ENCODE measurements around the gene PPP4R2.
"Not testable (repeated sequence)": the region's sequence is repeated elsewhere in the genome, so short reads cannot be mapped to it uniquely, and the experiment has no call there.

The PPP4R2 gene

DNA sequence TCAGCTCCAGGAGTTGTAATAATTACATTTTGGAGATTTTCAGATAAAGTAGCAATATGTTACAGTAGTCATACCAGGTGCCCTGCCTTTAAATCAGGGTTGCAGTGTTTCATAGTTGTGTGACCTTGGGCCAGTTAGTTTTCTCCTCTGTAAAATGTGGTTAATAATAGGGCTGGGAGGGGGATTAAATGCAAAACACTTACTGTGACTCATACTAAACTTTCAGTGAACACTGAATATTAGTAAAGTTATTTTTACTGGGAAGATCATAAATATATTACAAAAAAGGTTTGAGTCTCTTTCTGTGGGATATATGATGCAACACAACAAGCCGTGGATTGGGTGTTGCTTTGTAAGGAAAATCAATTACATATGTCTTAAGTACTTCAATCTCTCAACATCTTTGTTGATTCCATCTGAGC, 63.7 kb downstream of the PPP4R2 start:
- H3K4me3 ChIP-seq (ENCODE audit: low read depth in 1 of 5, low read length in 5 of 5) = no peak overlapping the region
- no peak overlapping the region for H3K27ac ChIP-seq (ENCODE audit: low read depth, low read length)
- peaks cover 3 to 7% (median 5%) of the 10 kb centered on the region in 5 donors for H3K4me1 ChIP-seq (ENCODE audit: control insufficient read depth in 5 of 5, insufficient read depth in 5 of 5, low read length in 5 of 5)
- no peaks in the 10 kb centered on the region for H3K9me3 ChIP-seq (ENCODE audit: control insufficient read depth in 5 of 5, low read length in 5 of 5)
- H3K27me3 ChIP-seq (ENCODE audit: control insufficient read depth in 5 of 5, insufficient read depth in 4 of 5, low read length in 5 of 5) = no peaks in the 10 kb centered on the region
- H3K36me3 ChIP-seq (ENCODE audit: control insufficient read depth in 5 of 5, insufficient read depth in 5 of 5, low read length in 5 of 5) = peaks cover 18 to 30% (median 26%) of the 10 kb centered on the region in 5 donors
- no peak overlapping the region for H3K9ac ChIP-seq (ENCODE audit: low read length in 5 of 5)

DNA sequence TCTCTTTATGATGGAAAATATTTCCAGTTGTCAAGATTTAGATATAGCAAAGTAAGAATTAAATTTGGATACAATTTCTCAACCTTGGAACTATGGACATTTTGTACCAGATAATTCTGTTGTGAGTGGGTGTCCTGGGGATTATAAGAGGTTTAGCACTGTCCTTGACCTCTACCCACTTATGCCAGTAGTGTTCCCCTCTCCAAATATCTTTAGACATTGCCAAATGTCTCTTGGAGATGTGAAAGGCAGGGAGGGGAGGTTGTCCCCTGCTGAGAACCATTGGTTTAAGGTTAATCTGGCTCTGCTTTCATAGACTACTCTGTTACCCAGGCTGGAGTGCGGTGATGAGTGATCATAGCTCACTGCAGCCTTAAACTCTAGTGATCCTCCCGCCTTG, 64.8 kb downstream of the PPP4R2 start, which contains the start of gene EBLN2:
TSS of gene EBLN2 (plus strand) at position 244 of the 400 bp plus-strand sequence. CDS start 423 bp downstream, outside the sequence.
- no peaks in the 10 kb centered on the region for H3K27me3 ChIP-seq (ENCODE audit: control insufficient read depth in 5 of 5, insufficient read depth in 4 of 5, low read length in 5 of 5)
- no peak within 1 kb of the TSS for H3K27ac ChIP-seq (ENCODE audit: low read depth, low read length)
- H3K4me1 ChIP-seq (ENCODE audit: control insufficient read depth in 5 of 5, insufficient read depth in 5 of 5, low read length in 5 of 5) = peaks cover 0 to 5% (median 0%) of the 10 kb centered on the region in 5 donors
- H3K36me3 ChIP-seq (ENCODE audit: control insufficient read depth in 5 of 5, insufficient read depth in 5 of 5, low read length in 5 of 5) = peaks cover 20 to 32% (median 30%) of the 10 kb centered on the region in 5 donors
- no peak within 1 kb of the TSS for H3K9ac ChIP-seq (ENCODE audit: low read length in 5 of 5)
- H3K4me3 ChIP-seq (ENCODE audit: low read depth in 1 of 5, low read length in 5 of 5) = no peak within 1 kb of the TSS
- no peaks in the 10 kb centered on the region for H3K9me3 ChIP-seq (ENCODE audit: control insufficient read depth in 5 of 5, low read length in 5 of 5)

DNA sequence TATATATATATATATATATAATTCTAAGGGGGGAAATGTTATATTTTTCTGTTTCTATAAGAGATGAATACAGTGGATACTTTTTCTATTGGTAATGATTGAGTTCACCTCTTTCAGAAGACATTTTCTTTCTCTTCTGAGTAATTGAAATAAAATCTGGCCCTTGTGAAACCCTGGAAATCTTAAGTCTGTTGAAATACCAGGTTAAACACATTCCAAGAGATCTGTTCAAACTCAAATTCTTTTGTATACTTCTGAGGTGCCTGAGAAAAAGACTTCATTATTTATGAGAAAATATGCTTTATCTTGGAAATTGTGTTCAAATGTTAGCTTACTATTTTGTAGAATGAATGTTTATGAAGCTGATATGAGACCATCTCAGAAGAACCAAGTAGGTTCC, 69.6 kb downstream of the PPP4R2 start:
- H3K27ac ChIP-seq (ENCODE audit: low read depth, low read length) = peak overlapping the region; percentile 45
- peaks cover 4 to 21% (median 8%) of the 10 kb centered on the region in 5 donors for H3K4me1 ChIP-seq (ENCODE audit: control insufficient read depth in 5 of 5, insufficient read depth in 5 of 5, low read length in 5 of 5)
- H3K4me3 ChIP-seq (ENCODE audit: low read depth in 1 of 5, low read length in 5 of 5); H3K9me3 ChIP-seq (ENCODE audit: control insufficient read depth in 5 of 5, low read length in 5 of 5); H3K9ac ChIP-seq (ENCODE audit: low read length in 5 of 5); H3K27me3 ChIP-seq (ENCODE audit: control insufficient read depth in 5 of 5, insufficient read depth in 4 of 5, low read length in 5 of 5): not testable (repeated sequence)
- peaks cover 19 to 36% (median 26%) of the 10 kb centered on the region in 5 donors for H3K36me3 ChIP-seq (ENCODE audit: control insufficient read depth in 5 of 5, insufficient read depth in 5 of 5, low read length in 5 of 5)

DNA sequence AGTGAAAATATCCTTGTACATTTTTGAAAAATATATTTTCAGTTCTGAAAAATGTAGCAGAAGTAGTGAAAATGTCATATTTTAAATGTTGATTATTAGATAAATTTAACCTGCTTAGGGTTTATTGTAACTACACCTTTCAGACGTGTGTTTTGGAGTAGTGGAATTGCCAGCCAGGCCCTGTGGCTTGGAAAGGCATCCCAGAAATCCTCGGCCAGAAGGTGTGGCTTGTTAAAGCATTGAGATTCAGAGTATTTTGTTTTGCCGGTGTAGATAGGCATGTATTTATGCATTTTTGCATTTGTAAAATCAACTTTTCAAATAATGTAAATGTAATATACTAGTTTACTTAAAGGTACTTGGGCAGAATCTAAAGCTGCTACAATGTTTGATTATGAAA, 71.8 kb downstream of the PPP4R2 start:
- peaks cover 4 to 19% (median 8%) of the 10 kb centered on the region in 5 donors for H3K4me1 ChIP-seq (ENCODE audit: control insufficient read depth in 5 of 5, insufficient read depth in 5 of 5, low read length in 5 of 5)
- no peak overlapping the region for H3K9ac ChIP-seq (ENCODE audit: low read length in 5 of 5)
- H3K27me3 ChIP-seq (ENCODE audit: control insufficient read depth in 5 of 5, insufficient read depth in 4 of 5, low read length in 5 of 5) = no peaks in the 10 kb centered on the region
- no peak overlapping the region for H3K4me3 ChIP-seq (ENCODE audit: low read depth in 1 of 5, low read length in 5 of 5)
- no peak overlapping the region for H3K27ac ChIP-seq (ENCODE audit: low read depth, low read length)
- peaks cover 4 to 22% (median 16%) of the 10 kb centered on the region in 5 donors for H3K36me3 ChIP-seq (ENCODE audit: control insufficient read depth in 5 of 5, insufficient read depth in 5 of 5, low read length in 5 of 5)
- H3K9me3 ChIP-seq (ENCODE audit: control insufficient read depth in 5 of 5, low read length in 5 of 5) = no peaks in the 10 kb centered on the region

DNA sequence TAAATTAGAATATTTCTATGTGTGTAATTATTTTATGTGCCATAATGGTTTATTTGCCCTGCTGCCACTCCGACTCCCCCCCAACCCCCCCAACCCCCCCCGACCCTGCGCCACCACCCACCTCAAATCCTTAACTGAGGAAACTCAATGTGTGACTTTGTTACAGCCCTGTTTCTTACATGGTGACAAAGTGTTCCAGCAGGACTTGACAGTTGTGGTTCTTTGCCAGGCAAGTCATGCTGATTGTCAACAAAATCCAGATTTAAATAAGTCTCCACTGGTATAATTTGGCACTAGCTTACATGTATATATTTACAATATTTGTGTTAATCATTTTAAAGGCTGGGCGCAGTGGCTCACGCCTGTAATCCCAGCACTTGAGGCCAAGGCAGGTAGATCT, 72.6 kb downstream of the PPP4R2 start:
- Histone ChIP-seq H3K4me1 (ENCODE audit: control insufficient read depth in 5 of 5, insufficient read depth in 5 of 5, low read length in 5 of 5) (peaks cover 4 to 19% (median 8%) of the 10 kb centered on the region in 5 donors), H3K36me3 (ENCODE audit: control insufficient read depth in 5 of 5, insufficient read depth in 5 of 5, low read length in 5 of 5) (peaks cover 4 to 17% (median 16%) of the 10 kb centered on the region in 5 donors), H3K9ac (ENCODE audit: low read length in 5 of 5) (no peak overlapping the region), H3K27ac (ENCODE audit: low read depth, low read length) (no peak overlapping the region), H3K9me3 (ENCODE audit: control insufficient read depth in 5 of 5, low read length in 5 of 5) (no peaks in the 10 kb centered on the region), H3K27me3 (ENCODE audit: control insufficient read depth in 5 of 5, insufficient read depth in 4 of 5, low read length in 5 of 5) (no peaks in the 10 kb centered on the region), H3K4me3 (ENCODE audit: low read depth in 1 of 5, low read length in 5 of 5) (no peak overlapping the region)

DNA sequence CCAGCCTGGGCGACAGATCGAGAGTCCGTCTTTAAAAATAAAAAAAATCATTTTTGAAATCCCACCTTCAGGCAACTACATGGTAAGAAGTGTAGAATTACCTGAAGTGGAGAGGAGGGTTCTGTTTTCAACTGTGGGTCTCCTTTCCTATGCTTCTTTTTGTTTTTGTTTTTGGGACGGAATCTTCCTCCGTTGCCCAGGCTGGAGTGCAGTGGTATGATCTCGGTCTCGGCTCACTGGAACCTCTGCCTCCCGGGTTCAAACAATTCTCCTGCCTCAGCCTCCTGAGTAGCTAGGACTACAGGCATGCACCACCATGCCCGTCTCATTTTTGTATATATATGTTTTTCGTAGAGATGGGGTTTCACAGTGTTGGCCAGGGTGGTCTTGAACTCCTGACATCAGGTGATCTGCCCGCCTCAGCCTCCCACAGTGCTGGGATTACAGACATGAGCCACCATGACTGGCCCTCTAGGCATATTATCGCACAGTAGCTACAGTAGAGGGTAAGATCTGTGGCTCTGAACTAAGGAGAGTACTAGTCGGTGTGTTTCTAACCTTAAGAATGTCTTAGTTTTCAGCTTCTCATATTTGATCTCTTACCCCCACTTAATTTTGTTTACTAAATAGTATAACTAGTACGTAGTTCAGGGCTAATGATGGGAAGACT, 73.3 kb downstream of the PPP4R2 start:
- H3K9ac ChIP-seq (ENCODE audit: low read length in 5 of 5) = peak overlapping the region in 1 of 5 donors; percentile 29
- H3K27me3 ChIP-seq (ENCODE audit: control insufficient read depth in 5 of 5, insufficient read depth in 4 of 5, low read length in 5 of 5) = no peaks in the 10 kb centered on the region
- H3K4me1 ChIP-seq (ENCODE audit: control insufficient read depth in 5 of 5, insufficient read depth in 5 of 5, low read length in 5 of 5) = peaks cover 4 to 19% (median 8%) of the 10 kb centered on the region in 5 donors
- H3K27ac ChIP-seq (ENCODE audit: low read depth, low read length) = peak overlapping the region; percentile 26
- no peaks in the 10 kb centered on the region for H3K9me3 ChIP-seq (ENCODE audit: control insufficient read depth in 5 of 5, low read length in 5 of 5)
- H3K36me3 ChIP-seq (ENCODE audit: control insufficient read depth in 5 of 5, insufficient read depth in 5 of 5, low read length in 5 of 5) = peaks cover 3 to 11% (median 8%) of the 10 kb centered on the region in 5 donors
- no peak overlapping the region for H3K4me3 ChIP-seq (ENCODE audit: low read depth in 1 of 5, low read length in 5 of 5)

DNA sequence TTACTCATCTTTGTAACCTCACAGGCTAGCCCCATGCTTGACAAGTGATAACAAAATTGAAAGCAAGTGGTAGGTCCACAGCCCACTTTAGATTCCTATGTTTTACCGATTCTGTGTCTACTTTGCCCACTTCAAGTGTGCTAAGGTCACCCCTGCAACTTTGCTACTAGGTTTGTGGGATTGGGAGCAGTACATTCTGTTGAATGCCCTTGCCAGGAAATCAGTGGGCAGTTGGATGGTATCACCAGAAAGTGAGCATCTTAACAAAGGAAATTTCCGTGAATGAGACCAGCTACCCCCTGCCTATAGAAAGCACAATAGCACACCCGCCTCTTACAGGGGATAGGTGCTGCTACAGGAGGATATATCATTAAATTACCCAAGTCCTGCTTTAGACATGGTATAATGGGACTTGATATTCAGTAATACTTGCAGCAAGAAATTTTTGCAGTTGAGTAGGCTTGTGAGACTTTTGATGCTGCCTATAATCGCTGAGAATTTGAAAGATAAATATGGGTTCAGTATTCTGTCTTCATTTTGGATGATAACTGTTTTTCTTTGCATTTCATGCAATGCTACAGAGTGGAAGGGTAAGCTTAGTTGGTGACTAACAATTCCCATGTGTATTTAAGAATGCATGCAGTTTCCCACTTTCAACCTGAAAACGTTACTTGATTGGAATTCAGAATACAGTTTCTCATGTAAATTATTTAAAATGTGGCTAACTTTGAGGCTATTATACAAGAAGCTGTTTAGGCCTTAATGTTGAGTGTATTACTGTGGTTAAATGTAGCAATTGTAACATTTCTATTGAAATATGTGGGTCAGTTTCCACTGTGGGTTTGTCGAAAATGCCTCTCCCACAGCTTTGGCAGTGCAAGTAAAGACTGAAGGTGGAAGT, 74.3 kb downstream of the PPP4R2 start:
- Histone ChIP-seq H3K36me3 (ENCODE audit: control insufficient read depth in 5 of 5, insufficient read depth in 5 of 5, low read length in 5 of 5) (peaks cover 0 to 5% (median 0%) of the 10 kb centered on the region in 5 donors), H3K27me3 (ENCODE audit: control insufficient read depth in 5 of 5, insufficient read depth in 4 of 5, low read length in 5 of 5) (no peaks in the 10 kb centered on the region), H3K9ac (ENCODE audit: low read length in 5 of 5) (peak overlapping the region in 1 of 5 donors; percentile 29), H3K9me3 (ENCODE audit: control insufficient read depth in 5 of 5, low read length in 5 of 5) (no peaks in the 10 kb centered on the region), H3K4me3 (ENCODE audit: low read depth in 1 of 5, low read length in 5 of 5) (no peak overlapping the region), H3K27ac (ENCODE audit: low read depth, low read length) (peak overlapping the region; percentile 26), H3K4me1 (ENCODE audit: control insufficient read depth in 5 of 5, insufficient read depth in 5 of 5, low read length in 5 of 5) (peaks cover 4 to 19% (median 8%) of the 10 kb centered on the region in 5 donors)

DNA sequence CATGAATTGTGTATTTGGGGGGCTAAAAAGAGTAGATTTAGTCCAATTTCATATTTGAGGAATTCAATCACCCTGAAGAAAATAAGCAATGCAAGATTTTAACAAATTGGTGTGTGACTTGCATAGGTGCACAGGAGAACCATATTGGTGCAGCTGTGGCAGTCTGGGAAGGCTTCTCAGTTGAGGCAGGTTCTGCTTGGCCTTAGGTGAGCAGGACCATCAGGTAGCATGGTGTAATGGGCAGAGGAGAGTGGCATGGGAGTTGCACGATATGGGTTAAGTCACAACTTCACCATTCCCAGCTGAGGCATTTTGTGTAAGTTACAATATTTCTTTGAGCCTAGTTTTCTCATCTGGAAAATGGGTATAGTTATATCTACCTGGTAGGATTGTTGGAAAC, 75.3 kb downstream of the PPP4R2 start:
- Histone ChIP-seq H3K36me3 (ENCODE audit: control insufficient read depth in 5 of 5, insufficient read depth in 5 of 5, low read length in 5 of 5) (peaks cover 0 to 3% (median 0%) of the 10 kb centered on the region in 5 donors), H3K4me3 (ENCODE audit: low read depth in 1 of 5, low read length in 5 of 5) (no peak overlapping the region), H3K9ac (ENCODE audit: low read length in 5 of 5) (no peak overlapping the region), H3K9me3 (ENCODE audit: control insufficient read depth in 5 of 5, low read length in 5 of 5) (no peaks in the 10 kb centered on the region), H3K27me3 (ENCODE audit: control insufficient read depth in 5 of 5, insufficient read depth in 4 of 5, low read length in 5 of 5) (no peaks in the 10 kb centered on the region), H3K4me1 (ENCODE audit: control insufficient read depth in 5 of 5, insufficient read depth in 5 of 5, low read length in 5 of 5) (peaks cover 4 to 19% (median 8%) of the 10 kb centered on the region in 5 donors), H3K27ac (ENCODE audit: low read depth, low read length) (no peak overlapping the region)

DNA sequence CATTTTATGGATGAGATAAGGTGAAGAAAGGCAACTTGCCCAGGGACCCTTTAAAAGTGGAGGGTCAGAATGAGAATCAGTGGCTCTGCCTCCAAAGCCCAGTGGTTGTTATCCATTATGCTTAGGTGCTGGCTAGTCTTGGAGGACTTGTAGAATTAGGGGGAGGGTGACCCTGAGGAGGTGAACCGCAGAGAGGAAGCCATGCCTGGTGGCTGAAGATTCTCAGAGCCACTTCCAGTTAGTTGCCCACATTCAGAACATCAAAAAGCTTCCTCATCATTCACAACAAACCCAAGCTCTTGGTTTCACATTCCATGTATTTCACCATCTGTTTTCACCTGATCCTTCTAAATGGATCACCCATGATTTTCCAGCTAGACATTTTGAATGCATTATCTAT, 76.0 kb downstream of the PPP4R2 start:
- Histone ChIP-seq H3K9me3 (ENCODE audit: control insufficient read depth in 5 of 5, low read length in 5 of 5) (no peaks in the 10 kb centered on the region), H3K9ac (ENCODE audit: low read length in 5 of 5) (no peak overlapping the region), H3K36me3 (ENCODE audit: control insufficient read depth in 5 of 5, insufficient read depth in 5 of 5, low read length in 5 of 5) (peaks cover 0 to 2% (median 0%) of the 10 kb centered on the region in 5 donors), H3K4me1 (ENCODE audit: control insufficient read depth in 5 of 5, insufficient read depth in 5 of 5, low read length in 5 of 5) (peaks cover 4 to 19% (median 8%) of the 10 kb centered on the region in 5 donors), H3K27me3 (ENCODE audit: control insufficient read depth in 5 of 5, insufficient read depth in 4 of 5, low read length in 5 of 5) (no peaks in the 10 kb centered on the region), H3K27ac (ENCODE audit: low read depth, low read length) (no peak overlapping the region), H3K4me3 (ENCODE audit: low read depth in 1 of 5, low read length in 5 of 5) (no peak overlapping the region)

All from subcutaneous abdominal adipose tissue (tissue), 5 donors.